ENCODE data around the gene PLD6. TPM values are rescaled to one million over a fixed set of nuclear protein-coding genes. Genes with fewer than 3 reads are reported as not detected.
A peak's percentile ranks its signal among the peaks of the same experiment; 100 is the strongest.

The PLD6 gene
- total RNA-seq, 4 donors from 2014 or later, result 7.1 to 20.7 (median 9.3) TPM

GRCh38 chr17:17214646-17215436, 8.7 kb upstream of the PLD6 start:
- Histone ChIP-seq H3K4me1 (no peaks in the 10 kb centered on the region), H3K36me3 (peaks cover 0 to 96% of the 10 kb centered on the region in 2 donors), H3K27ac (peak overlapping the region in 1 of 4 donors; percentile 31), H3K4me3 (no peak overlapping the region), H3K27me3 (no peaks in the 10 kb centered on the region), H3K9me3 (no peaks in the 10 kb centered on the region)
- WGBS, 2 donors (ENCODE audit: low coverage in 1 of 2), result 67 to 77% methylated on average over 3 to 11 of the region's 27 CpGs
- no peak for ATAC-seq
- TF ChIP-seq POLR2A (IDR thresholded peaks at IDR 0.05), result no peak
- TF ChIP-seq POLR2AphosphoS5 (IDR thresholded peaks at IDR 0.05), result no peak
- no peak for TF ChIP-seq CTCF (IDR thresholded peaks at IDR 0.05)
- no peak for TF ChIP-seq EP300 (IDR thresholded peaks at IDR 0.05)

GRCh38 chr17:17213775-17214174, 7.6 kb upstream of the PLD6 start:
- peaks cover 0 to 86% of the 10 kb centered on the region in 2 donors for H3K36me3 ChIP-seq

GRCh38 chr17:17207998-17208397, 1.9 kb upstream of the PLD6 start:
- Histone ChIP-seq H3K27me3 (no peaks in the 10 kb centered on the region), H3K4me1 (peaks cover 0 to 48% (median 39%) of the 10 kb centered on the region in 3 donors), H3K9me3 (no peaks in the 10 kb centered on the region), H3K4me3 (no peak overlapping the region), H3K27ac (peak overlapping the region in 2 of 4 donors; percentile 88 to 97), H3K36me3 (peaks cover 0 to 29% of the 10 kb centered on the region in 2 donors)
- TF ChIP-seq POLR2A (IDR thresholded peaks at IDR 0.05) (no peak), POLR2AphosphoS5 (IDR thresholded peaks at IDR 0.05) (no peak), CTCF (IDR thresholded peaks at IDR 0.05) (no peak), EP300 (IDR thresholded peaks at IDR 0.05) (no peak)
- WGBS, 2 donors (ENCODE audit: low coverage in 1 of 2), result 64 to 68% methylated on average over 5 to 8 of the region's 8 CpGs
- no peak for ATAC-seq

More at GRCh38 chr17:17213775-17214174, 7.6 kb upstream of the PLD6 start:
- Histone ChIP-seq H3K27me3 (no peaks in the 10 kb centered on the region), H3K9me3 (no peaks in the 10 kb centered on the region), H3K4me1 (no peaks in the 10 kb centered on the region), H3K27ac (peak overlapping the region in 1 of 4 donors; percentile 31), H3K4me3 (no peak overlapping the region)
- ATAC-seq, result no peak
- 50 to 65% methylated on average over 2 to 3 of the region's 10 CpGs for WGBS, 2 donors (ENCODE audit: low coverage in 1 of 2)
- no peak for TF ChIP-seq POLR2AphosphoS5 (IDR thresholded peaks at IDR 0.05)
- no peak for TF ChIP-seq POLR2A (IDR thresholded peaks at IDR 0.05)
- TF ChIP-seq CTCF (IDR thresholded peaks at IDR 0.05), result no peak
- TF ChIP-seq EP300 (IDR thresholded peaks at IDR 0.05), result no peak

- peaks cover 0 to 29% of the 10 kb centered on the region in 2 donors for H3K36me3 ChIP-seq
- WGBS, 2 donors (ENCODE audit: low coverage in 1 of 2), result 0 to 13% methylated on average over 5 to 6 of the region's 16 CpGs
- H3K9me3 ChIP-seq, result no peaks in the 10 kb centered on the region
- peak; percentile 38 for ATAC-seq
- H3K27ac ChIP-seq, result peak overlapping the region; percentile 88 to 97 (median 94)
- H3K4me1 ChIP-seq, result peaks cover 0 to 59% (median 49%) of the 10 kb centered on the region in 3 donors
- no peaks in the 10 kb centered on the region for H3K27me3 ChIP-seq
- no peak for TF ChIP-seq POLR2A (IDR thresholded peaks at IDR 0.05)
- TF ChIP-seq POLR2AphosphoS5 (IDR thresholded peaks at IDR 0.05), result no peak
- TF ChIP-seq CTCF (IDR thresholded peaks at IDR 0.05), result no peak
- TF ChIP-seq EP300 (IDR thresholded peaks at IDR 0.05), result no peak
- peak overlapping the region in 1 of 2 donors; percentile 72 for H3K4me3 ChIP-seq
These were observed 791 bp upstream of the PLD6 start for GRCh38 chr17:17206913-17207335.

All from gastroesophageal sphincter (tissue), 4 donors.